ENCODE measurements around the gene SLC24A3. TPM values are rescaled to one million over a fixed set of nuclear protein-coding genes. Genes with fewer than 3 reads are reported as not detected.

The SLC24A3 gene
- total RNA-seq, 1 donor from 2014 or later = 14.0 TPM

GRCh38 chr20:19510611-19511010 is 298.2 kb downstream of the SLC24A3 start:
- H3K9me3 Mint-ChIP-seq = no peaks in the 10 kb centered on the region
- H3K4me3 Mint-ChIP-seq = no peak overlapping the region
- no peaks in the 10 kb centered on the region for H3K27me3 Mint-ChIP-seq
- TF ChIP-seq CTCF (conservative IDR thresholded peaks at IDR 0.05) = no peak
- DNase-seq (ENCODE audit: extremely low spot score, unreplicated experiment) = no peak
- H3K4me1 Mint-ChIP-seq (ENCODE audit: unreplicated experiment) = no peaks in the 10 kb centered on the region
- no peak overlapping the region for H3K27ac Mint-ChIP-seq
- no peaks in the 10 kb centered on the region for H3K36me3 Mint-ChIP-seq

- H3K36me3 Mint-ChIP-seq = no peaks in the 10 kb centered on the region
- no peaks in the 10 kb centered on the region for H3K9me3 Mint-ChIP-seq
- H3K4me1 Mint-ChIP-seq (ENCODE audit: unreplicated experiment) = no peaks in the 10 kb centered on the region
- no peak for TF ChIP-seq CTCF (conservative IDR thresholded peaks at IDR 0.05)
- H3K27me3 Mint-ChIP-seq = no peaks in the 10 kb centered on the region
- no peak for DNase-seq (ENCODE audit: extremely low spot score, unreplicated experiment)
- H3K27ac Mint-ChIP-seq = no peak overlapping the region
- no peak overlapping the region for H3K4me3 Mint-ChIP-seq
Observed at GRCh38 chr20:19511931-19512330, 299.5 kb downstream of the SLC24A3 start.

- no peak for DNase-seq (ENCODE audit: extremely low spot score, unreplicated experiment)
- Mint-ChIP-seq H3K4me3 (no peak overlapping the region), H3K4me1 (ENCODE audit: unreplicated experiment) (no peaks in the 10 kb centered on the region), H3K36me3 (peaks cover 1% of the 10 kb centered on the region), H3K27ac (no peak overlapping the region), H3K27me3 (no peaks in the 10 kb centered on the region), H3K9me3 (no peaks in the 10 kb centered on the region)
- no peak for TF ChIP-seq CTCF (conservative IDR thresholded peaks at IDR 0.05)
Observed at GRCh38 chr20:19512886-19513677, 300.6 kb downstream of the SLC24A3 start.

- H3K4me3 Mint-ChIP-seq = no peak overlapping the region
- DNase-seq (ENCODE audit: extremely low spot score, unreplicated experiment) = no peak
- no peaks in the 10 kb centered on the region for H3K27me3 Mint-ChIP-seq
- no peak for TF ChIP-seq CTCF (conservative IDR thresholded peaks at IDR 0.05)
- H3K27ac Mint-ChIP-seq = no peak overlapping the region
- peaks cover 3% of the 10 kb centered on the region for H3K4me1 Mint-ChIP-seq (ENCODE audit: unreplicated experiment)
- H3K36me3 Mint-ChIP-seq = peaks cover 9% of the 10 kb centered on the region
- no peaks in the 10 kb centered on the region for H3K9me3 Mint-ChIP-seq
Observed at GRCh38 chr20:19515074-19515473, 302.6 kb downstream of the SLC24A3 start.

GRCh38 chr20:19519466-19519865 is 307.0 kb downstream of the SLC24A3 start:
- H3K36me3 Mint-ChIP-seq = peaks cover 9% of the 10 kb centered on the region
- no peak overlapping the region for H3K27ac Mint-ChIP-seq
- TF ChIP-seq CTCF (conservative IDR thresholded peaks at IDR 0.05) = no peak

More at GRCh38 chr20:19519466-19519865, 307.0 kb downstream of the SLC24A3 start:
- Mint-ChIP-seq H3K4me1 (ENCODE audit: unreplicated experiment) (peaks cover 3% of the 10 kb centered on the region), H3K4me3 (no peak overlapping the region), H3K9me3 (no peaks in the 10 kb centered on the region), H3K27me3 (no peaks in the 10 kb centered on the region)
- DNase-seq (ENCODE audit: extremely low spot score, unreplicated experiment) = no peak

All from type B pancreatic cell (in vitro differentiated cells).